Kidney glomerular epithelial cell (primary cell): ENCODE measurements around the gene UST.

ENCODE experiments used
- DNase-seq: peaks from one replicate; lab custom pipeline; 2025; lab: John Stamatoyannopoulos, UW

The UST gene

DNA sequence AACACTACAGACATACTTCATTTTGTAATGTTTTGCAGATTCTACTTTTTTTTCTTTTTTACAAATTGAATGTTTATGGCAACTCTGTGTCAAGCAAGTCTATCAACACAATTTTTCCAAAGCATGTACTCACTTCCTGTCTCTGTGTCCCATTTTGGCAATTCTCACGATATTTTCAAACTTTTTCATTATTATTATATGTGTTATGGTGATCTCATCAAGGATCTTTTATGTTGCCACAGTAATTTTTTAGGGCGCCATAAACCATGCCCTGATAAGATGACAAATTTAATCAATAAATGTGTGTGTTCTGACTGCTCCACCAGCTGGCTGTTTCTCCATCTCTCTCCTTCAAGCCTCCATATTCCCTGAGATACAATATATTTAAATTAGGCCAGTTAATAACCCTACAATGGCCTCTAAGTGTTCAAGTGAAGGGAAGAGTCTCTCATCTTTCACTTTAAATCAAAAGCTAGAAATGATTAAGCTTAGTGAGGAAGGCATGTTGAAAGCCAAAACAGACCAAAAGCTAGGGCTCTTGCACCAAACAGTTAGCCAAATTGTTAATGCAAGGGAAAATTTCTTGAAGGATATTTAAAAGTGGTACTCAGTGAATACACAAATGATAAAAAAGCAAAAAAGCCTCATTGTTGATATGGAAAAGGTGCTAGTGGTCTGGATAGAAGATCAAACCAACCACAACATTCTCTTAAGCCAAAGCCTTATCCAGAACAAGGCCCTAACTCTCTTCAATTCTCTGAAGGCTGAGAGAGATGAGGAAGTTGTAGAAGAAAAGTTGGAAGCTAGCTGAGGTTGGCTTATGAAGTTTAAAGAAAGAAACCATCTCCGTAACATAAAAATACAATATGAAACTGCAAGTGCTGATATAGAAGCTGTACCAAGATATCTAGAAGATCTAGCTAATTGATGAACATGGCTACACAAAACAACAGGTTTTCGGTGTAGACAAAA, 376.3 kb downstream of the UST start:
- no peak for DNase-seq

DNA sequence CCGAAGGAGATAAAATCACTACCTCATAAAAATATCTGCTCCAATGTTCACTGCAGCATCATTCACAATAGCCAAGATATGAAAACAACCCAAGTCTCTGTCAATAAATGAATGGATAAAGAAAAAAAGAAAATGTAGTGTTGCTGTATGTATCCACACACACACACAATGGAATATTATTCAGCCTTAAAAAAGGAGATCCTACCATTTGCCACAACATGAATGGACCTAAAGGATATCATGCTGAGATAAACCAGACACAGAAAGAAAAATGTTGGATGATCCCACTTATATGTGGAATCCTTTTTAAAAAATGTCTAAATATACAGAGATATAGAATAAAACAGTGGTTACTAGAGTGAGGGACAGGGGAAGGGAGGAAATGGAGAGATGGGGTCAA, 378.5 kb downstream of the UST start:
- no peak for DNase-seq
